HG03135 (cell line): ENCODE measurements around the gene GPR180.

Experiments
- ATAC-seq: cut with Tn5 transposase; IDR thresholded peaks from one replicate; pipeline ENCODE4 v1.9.1; 2021; ENCODE audit warnings: mild to moderate bottlenecking, moderate library complexity; ENCODE audit not compliant: unreplicated experiment

GPR180 gene

DNA sequence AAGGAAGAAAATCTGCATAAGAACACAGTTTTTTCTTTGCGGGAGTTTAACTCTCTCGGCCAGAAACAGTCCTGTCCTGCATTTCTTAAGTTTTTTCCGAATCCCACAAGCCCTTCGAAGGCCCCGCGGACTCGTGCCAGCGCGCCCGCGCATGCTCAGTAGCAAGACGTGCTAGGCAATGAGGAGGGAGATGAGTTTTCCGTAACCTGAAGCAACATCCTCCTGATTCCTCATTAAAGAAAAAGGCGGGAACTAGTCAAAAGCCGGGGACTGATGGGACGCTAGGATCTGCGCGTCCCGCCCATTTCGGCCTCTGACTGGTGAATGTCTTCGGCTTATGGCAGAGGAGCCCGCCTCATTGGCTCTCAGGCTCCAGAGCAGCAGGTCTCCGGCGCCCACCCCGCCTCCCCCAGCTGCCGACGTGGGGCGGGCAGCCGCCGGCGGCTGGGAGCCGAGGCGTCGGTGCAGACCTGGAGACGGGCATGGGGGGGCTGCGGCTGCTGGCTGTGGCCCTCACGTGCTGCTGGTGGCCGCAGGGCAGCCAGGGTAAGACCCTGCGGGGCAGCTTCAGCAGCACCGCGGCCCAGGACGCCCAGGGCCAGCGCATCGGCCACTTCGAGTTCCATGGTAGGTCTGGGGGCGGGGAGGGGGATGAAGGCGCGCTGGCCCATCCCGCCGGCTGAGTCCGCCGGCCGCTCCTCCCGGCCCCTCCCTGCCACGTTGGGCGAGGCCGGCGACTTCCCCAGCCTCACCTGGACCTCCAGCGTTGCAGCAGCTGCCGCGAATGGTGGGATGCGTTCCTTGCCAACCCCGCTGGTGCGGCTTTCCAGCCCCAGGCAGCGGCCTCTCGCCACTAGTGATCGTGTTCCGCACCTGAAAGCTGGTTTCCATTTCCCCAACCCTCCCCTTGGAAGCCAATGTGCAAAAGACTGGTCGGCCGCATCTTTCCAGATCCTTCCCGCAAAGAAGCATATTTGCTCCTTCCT, at the start of gene GPR180:
Gene GPR180 (plus strand): TSS at position 412 of the 986 bp plus-strand sequence. CDS start 71 bp downstream, at position 483.
- ATAC-seq = peak; percentile 100

DNA sequence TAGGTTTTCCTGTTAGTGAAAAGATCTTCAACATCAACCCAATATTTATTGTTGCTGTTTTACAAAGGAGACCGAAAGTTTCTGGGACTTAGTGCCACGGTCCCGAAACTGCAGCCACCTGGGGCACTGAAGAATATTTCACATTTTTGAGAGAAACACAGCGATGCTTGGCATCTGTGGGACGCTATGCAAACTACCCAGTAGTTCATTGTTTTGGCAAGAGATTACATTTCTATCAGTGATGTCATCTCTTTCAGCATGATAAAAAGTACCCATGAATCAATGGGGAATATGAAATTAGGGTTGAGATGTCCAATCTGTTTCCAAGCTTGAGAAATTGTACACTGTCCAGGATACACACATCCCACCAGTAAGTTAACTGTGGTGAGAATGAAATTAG, 49.6 kb upstream of the GPR180 start:
- no peak for ATAC-seq

- ATAC-seq = no peak
These were observed 47.9 kb upstream of the GPR180 start for GRCh38 chr13:94553766-94554165.

DNA sequence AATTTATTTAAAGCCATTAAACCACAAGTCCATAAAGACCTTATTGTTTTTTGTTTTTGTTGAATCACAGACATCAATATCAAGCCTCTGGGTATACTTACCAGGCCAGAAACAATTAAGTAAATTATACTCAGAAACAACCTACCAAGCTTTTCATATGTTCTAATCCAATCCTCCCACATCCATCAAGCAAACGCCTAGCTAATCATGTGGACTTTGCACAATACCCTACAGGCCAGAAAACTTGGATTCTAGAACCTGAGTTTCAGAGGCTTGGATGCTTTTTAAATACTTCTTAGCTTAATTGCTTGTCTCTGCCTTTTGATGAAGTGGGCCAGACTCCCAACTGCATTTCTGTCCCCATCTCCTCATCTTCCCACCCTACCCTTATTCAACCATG, 45.6 kb upstream of the GPR180 start:
- no peak for ATAC-seq

- no peak for ATAC-seq
These were observed 45.0 kb upstream of the GPR180 start for GRCh38 chr13:94556621-94557020.

GRCh38 chr13:94557684-94558235, 43.9 kb upstream of the GPR180 start:
- no peak for ATAC-seq

- no peak for ATAC-seq
These were observed 42.9 kb upstream of the GPR180 start for GRCh38 chr13:94558716-94559115.

DNA sequence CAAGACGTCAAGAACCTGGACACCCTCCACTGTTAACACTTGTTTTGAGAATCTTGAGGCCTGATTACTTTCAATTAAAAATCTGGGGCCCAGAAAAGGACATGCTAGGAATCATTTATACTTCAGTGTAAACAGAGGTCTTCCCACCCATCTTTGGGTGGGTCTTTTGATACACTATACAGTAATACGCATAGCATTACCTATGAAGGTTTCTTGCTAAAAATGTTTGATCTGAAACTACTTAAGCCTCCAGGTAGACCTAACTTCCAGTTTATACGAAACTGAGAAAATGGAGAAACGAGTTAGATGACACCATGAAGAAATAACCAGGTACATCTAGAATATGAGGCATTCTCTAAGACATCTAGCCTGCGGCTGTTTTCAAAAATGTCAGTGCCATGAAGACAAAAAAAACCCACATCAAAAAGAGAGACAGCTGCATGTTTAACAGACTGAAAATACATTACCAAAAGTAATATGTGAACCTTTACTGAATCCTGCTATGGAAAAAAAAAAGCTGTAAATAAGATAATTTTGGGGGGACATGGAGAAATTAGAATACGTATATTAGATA, 42.3 kb upstream of the GPR180 start:
- ATAC-seq = no peak

GRCh38 chr13:94560116-94560515, 41.5 kb upstream of the GPR180 start:
- no peak for ATAC-seq

GRCh38 chr13:94561126-94561525, 40.5 kb upstream of the GPR180 start:
- no peak for ATAC-seq

- no peak for ATAC-seq
These were observed 34.1 kb upstream of the GPR180 start for GRCh38 chr13:94567581-94567980.

GRCh38 chr13:94568443-94568842, 33.2 kb upstream of the GPR180 start:
- ATAC-seq = no peak

- ATAC-seq = no peak
These were observed 32.0 kb upstream of the GPR180 start for GRCh38 chr13:94569615-94570014.

- no peak for ATAC-seq
These were observed 22.6 kb upstream of the GPR180 start for GRCh38 chr13:94579063-94579462.

GRCh38 chr13:94583926-94584325, 17.7 kb upstream of the GPR180 start:
- ATAC-seq = no peak

GRCh38 chr13:94585543-94586101, 16.0 kb upstream of the GPR180 start:
- no peak for ATAC-seq

- no peak for ATAC-seq
These were observed 15.3 kb upstream of the GPR180 start for GRCh38 chr13:94586371-94586770.

GRCh38 chr13:94588541-94588940, 13.1 kb upstream of the GPR180 start:
- ATAC-seq = no peak

DNA sequence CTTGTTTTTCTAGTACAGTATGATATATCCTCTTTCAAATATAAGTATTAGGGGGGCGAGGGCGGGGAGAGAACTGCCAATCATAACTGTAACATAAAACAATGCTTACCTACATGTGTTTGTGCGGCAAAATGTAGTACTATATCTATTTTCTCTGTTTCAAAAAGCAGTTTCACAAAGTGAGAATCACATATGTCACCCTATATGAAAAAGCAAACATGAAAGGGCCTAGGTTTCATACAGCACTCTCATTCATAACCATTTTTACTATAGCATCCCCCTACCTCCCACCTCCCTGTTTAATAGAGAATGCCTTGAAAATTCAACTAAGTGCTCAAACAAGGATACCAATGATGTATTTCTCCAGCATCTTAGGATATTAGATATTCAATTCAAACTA, 10.9 kb upstream of the GPR180 start:
- ATAC-seq = no peak

DNA sequence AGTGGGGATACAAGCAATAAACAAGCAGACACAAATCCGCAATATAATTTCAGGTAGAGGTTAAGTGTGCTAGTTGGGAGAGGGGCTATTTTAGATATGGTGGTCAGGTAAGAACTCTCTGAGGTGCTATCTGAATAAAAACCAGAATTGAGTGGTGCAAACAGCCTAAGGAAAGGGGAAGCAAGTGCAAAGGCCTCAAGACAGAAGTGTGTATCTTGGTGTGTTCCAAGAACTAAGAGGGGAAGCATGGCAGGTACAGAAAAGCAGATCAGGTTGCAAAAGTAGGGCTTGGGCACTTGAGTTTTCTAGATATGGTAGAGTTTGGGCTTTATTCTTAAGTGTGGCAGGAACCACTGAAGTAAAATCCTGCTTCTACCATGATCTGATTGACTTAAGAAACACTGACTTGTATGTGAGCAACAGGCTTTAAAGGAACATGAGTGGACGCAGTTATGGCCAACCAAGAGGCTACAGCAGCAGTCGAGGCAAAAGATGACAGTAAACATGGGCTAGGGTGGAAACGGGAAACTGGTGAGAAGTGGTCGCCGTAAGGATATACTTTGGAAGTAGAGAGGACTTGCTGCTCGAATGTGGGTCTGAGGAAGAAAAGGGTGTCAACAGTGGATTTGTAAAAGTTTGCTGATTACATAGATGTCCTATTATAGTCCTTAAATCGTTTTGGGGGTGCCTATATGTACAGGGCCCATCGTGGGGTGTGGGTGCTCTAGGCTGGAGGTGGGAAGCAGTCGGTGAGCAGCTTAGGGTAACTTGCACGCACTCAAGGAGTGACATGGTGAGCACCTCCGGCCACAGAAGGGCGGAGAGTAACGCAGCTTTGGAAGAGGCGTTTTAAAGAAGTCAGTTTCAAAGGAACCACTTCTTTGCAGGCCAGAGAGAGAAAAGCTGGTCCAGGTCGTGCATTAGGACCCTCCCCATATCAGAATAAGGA, 6.4 kb upstream of the GPR180 start:
- peak; percentile 52 for ATAC-seq
